Mesothelial cell of epicardium (in vitro differentiated cells): ENCODE data around the gene RASGRP2. TPM values are rescaled to one million over a fixed set of nuclear protein-coding genes. Genes with fewer than 3 reads are reported as not detected.

Experiments
- DNase-seq, 2 experiments: peaks; one replicate each; pipeline ENCODE4 v3.0.0; 2021; ENCODE audit warnings: low spot score in 2 of 2; ENCODE audit not compliant: unreplicated experiment in 2 of 2
- H3K27ac Mint-ChIP-seq: 2 replicates; pipeline ENCODE4 v1.8.0; 2021; ENCODE audit warnings: mixed read lengths
- H3K27me3 Mint-ChIP-seq: 2 replicates; pipeline ENCODE4 v1.8.0; 2021; ENCODE audit warnings: low read depth, mixed read lengths
- H3K36me3 Mint-ChIP-seq: 2 replicates; pipeline ENCODE4 v1.8.0; 2021; ENCODE audit warnings: mixed read lengths
- H3K4me1 Mint-ChIP-seq: 2 replicates; pipeline ENCODE4 v1.8.0; 2021; ENCODE audit warnings: mixed read lengths
- H3K4me3 Mint-ChIP-seq: 2 replicates; pipeline ENCODE4 v1.8.0; 2021; ENCODE audit warnings: mild to moderate bottlenecking, moderate library complexity, mixed read lengths
- H3K9me3 Mint-ChIP-seq: 2 replicates; pipeline ENCODE4 v1.8.0; 2021; ENCODE audit warnings: mixed read lengths
- total RNA-seq: library from RNA; stranded (reverse); gene quantifications from 3 replicates; pipeline ENCODE4 v1.2.1, GENCODE V29; 2021
- TF ChIP-seq, protein P1 (sequence below): fragments of 200-600 bp; sonication (generic); IDR thresholded peaks from one replicate; pipeline ENCODE4 v1.5.0; 2021; ENCODE audit warnings: antibody characterized with exemption; ENCODE audit not compliant: unreplicated experiment

RASGRP2 gene
- total RNA-seq, 1 donor from 2014 or later, result 1.4 TPM

DNA sequence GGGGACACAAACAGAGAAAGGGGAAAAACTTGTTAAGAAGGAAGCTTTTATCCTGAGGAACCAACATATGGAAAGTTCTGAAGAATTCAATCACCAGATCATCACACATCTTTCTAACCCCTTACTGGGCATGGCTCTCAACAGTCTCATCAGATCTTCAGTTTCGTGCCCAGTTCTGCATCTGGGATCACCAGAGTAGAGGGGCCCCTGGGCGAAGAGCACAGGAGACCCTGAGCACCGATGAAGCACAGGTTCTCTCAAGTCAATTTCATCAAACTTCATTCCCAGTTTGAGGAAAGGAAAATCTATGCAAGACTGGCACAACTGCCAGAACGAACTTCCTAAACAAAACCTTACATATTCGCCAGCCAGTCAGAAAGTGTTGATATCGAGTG, 24.4 kb upstream of the RASGRP2 start:
- H3K27ac Mint-ChIP-seq, result no peak overlapping the region
- no peaks in the 10 kb centered on the region for H3K27me3 Mint-ChIP-seq
- H3K4me3 Mint-ChIP-seq, result no peak overlapping the region
- peaks cover 2% of the 10 kb centered on the region for H3K4me1 Mint-ChIP-seq
- TF ChIP-seq, protein P1, sequence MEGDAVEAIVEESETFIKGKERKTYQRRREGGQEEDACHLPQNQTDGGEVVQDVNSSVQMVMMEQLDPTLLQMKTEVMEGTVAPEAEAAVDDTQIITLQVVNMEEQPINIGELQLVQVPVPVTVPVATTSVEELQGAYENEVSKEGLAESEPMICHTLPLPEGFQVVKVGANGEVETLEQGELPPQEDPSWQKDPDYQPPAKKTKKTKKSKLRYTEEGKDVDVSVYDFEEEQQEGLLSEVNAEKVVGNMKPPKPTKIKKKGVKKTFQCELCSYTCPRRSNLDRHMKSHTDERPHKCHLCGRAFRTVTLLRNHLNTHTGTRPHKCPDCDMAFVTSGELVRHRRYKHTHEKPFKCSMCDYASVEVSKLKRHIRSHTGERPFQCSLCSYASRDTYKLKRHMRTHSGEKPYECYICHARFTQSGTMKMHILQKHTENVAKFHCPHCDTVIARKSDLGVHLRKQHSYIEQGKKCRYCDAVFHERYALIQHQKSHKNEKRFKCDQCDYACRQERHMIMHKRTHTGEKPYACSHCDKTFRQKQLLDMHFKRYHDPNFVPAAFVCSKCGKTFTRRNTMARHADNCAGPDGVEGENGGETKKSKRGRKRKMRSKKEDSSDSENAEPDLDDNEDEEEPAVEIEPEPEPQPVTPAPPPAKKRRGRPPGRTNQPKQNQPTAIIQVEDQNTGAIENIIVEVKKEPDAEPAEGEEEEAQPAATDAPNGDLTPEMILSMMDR, result no peak
- peaks cover 57% of the 10 kb centered on the region for H3K36me3 Mint-ChIP-seq
- no peaks in the 10 kb centered on the region for H3K9me3 Mint-ChIP-seq
- DNase-seq, result no peak

- no peaks in the 10 kb centered on the region for H3K27me3 Mint-ChIP-seq
- H3K9me3 Mint-ChIP-seq, result no peaks in the 10 kb centered on the region
- DNase-seq, result peak in 1 of 2 experiments; percentile 78
- peaks cover 53% of the 10 kb centered on the region for H3K36me3 Mint-ChIP-seq
- H3K27ac Mint-ChIP-seq, result peak overlapping the region; percentile 59
- TF ChIP-seq, protein P1, result peak; percentile 91
- H3K4me1 Mint-ChIP-seq, result peaks cover 2% of the 10 kb centered on the region
- no peak overlapping the region for H3K4me3 Mint-ChIP-seq
Measured at GRCh38 chr11:64767344-64768299, 23.7 kb upstream of the RASGRP2 start.

- TF ChIP-seq, protein P1, result no peak
- Mint-ChIP-seq H3K4me1 (peaks cover 2% of the 10 kb centered on the region), H3K4me3 (no peak overlapping the region), H3K27me3 (no peaks in the 10 kb centered on the region), H3K36me3 (peaks cover 48% of the 10 kb centered on the region), H3K9me3 (no peaks in the 10 kb centered on the region), H3K27ac (no peak overlapping the region)
- no peak for DNase-seq
Measured at GRCh38 chr11:64766881-64767280, 22.9 kb upstream of the RASGRP2 start.

- DNase-seq, result no peak
- TF ChIP-seq, protein P1, result no peak
- peaks cover 2% of the 10 kb centered on the region for H3K4me1 Mint-ChIP-seq
- peaks cover 42% of the 10 kb centered on the region for H3K36me3 Mint-ChIP-seq
- H3K27ac Mint-ChIP-seq, result no peak overlapping the region
- H3K9me3 Mint-ChIP-seq, result no peaks in the 10 kb centered on the region
- no peaks in the 10 kb centered on the region for H3K27me3 Mint-ChIP-seq
- no peak overlapping the region for H3K4me3 Mint-ChIP-seq
Measured at GRCh38 chr11:64765851-64766665, 22.1 kb upstream of the RASGRP2 start.

DNA sequence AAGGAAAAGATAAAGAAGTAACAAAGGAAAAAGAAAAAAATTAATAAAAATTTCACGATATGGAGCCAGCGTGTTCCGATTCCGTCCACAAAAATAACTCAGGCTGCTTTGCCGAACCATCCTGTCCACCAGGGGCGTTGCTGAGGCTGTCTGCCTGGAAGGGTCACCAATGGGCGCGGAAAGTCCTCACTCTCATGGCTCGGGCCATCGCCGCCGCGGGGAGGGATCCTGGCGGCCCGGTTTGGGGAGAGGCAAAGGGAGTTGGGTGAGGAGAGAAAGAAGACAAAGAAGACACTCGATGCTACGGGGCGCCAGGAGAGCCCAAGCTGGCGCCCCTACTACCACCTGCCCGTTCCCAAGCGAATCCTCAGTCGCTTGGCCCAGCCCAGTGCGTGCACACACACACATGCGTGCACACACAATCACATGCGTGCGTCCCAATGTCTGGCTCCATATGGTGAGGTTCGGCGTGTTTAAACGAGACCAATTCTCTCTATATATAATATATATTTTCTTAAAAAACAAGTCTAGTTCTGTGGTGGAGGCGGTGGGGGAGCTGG, 21.4 kb upstream of the RASGRP2 start:
- TF ChIP-seq, protein P1, result peak; percentile 8
- H3K27me3 Mint-ChIP-seq, result no peaks in the 10 kb centered on the region
- no peak overlapping the region for H3K27ac Mint-ChIP-seq
- peaks cover 36% of the 10 kb centered on the region for H3K36me3 Mint-ChIP-seq
- peaks cover 5% of the 10 kb centered on the region for H3K4me1 Mint-ChIP-seq
- no peak overlapping the region for H3K4me3 Mint-ChIP-seq
- H3K9me3 Mint-ChIP-seq, result no peaks in the 10 kb centered on the region
- DNase-seq, result no peak
